Measurements from ENCODE around the gene PALLD.
"Not testable (repeated sequence)": the region's sequence is repeated elsewhere in the genome, so short reads cannot be mapped to it uniquely, and the experiment has no call there.

Gene PALLD

DNA sequence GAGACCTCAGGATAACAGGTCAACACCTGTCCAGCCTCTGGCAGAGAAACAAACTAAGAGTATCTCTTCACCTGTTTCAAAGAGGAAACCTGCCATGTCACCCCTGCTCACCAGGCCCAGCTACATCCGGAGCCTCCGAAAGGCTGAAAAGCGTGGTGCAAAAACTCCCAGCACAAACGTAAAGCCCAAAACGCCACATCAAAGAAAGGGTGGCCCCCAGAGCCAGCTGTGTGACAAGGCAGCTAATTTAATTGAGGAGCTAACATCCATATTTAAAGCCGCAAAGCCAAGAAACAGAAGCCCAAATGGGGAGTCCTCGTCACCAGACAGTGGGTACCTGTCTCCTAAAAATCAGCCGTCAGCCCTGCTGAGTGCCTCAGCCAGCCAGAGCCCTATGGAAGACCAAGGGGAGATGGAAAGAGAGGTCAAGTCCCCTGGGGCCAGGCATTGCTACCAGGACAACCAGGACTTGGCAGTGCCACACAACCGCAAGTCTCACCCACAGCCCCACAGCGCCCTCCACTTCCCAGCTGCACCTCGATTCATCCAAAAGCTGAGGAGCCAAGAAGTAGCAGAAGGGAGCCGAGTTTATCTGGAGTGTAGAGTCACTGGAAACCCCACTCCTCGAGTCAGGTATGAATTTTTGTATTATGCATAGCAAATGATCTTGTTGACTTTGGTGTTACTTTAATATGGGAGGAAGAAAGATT is 15.1 kb downstream of the PALLD start:
- TF ChIP-seq EZH2 (IDR thresholded peaks at IDR 0.05; ENCODE audit: borderline replicate concordance, low read length), result no peak
- TF ChIP-seq, protein P1, sequence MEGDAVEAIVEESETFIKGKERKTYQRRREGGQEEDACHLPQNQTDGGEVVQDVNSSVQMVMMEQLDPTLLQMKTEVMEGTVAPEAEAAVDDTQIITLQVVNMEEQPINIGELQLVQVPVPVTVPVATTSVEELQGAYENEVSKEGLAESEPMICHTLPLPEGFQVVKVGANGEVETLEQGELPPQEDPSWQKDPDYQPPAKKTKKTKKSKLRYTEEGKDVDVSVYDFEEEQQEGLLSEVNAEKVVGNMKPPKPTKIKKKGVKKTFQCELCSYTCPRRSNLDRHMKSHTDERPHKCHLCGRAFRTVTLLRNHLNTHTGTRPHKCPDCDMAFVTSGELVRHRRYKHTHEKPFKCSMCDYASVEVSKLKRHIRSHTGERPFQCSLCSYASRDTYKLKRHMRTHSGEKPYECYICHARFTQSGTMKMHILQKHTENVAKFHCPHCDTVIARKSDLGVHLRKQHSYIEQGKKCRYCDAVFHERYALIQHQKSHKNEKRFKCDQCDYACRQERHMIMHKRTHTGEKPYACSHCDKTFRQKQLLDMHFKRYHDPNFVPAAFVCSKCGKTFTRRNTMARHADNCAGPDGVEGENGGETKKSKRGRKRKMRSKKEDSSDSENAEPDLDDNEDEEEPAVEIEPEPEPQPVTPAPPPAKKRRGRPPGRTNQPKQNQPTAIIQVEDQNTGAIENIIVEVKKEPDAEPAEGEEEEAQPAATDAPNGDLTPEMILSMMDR (IDR thresholded peaks at IDR 0.05; ENCODE audit: low read length), result no peak
- H3F3A ChIP-seq (ENCODE audit: insufficient read depth, low read length), result no peaks in the 10 kb centered on the region
- no peaks in the 10 kb centered on the region for H3K27me3 ChIP-seq (ENCODE audit: insufficient read depth, low read length)
- no peak overlapping the region for H2AFZ ChIP-seq (ENCODE audit: low read length)
- no peaks in the 10 kb centered on the region for H3K9me3 ChIP-seq (ENCODE audit: low read length)
- H3K79me2 ChIP-seq (ENCODE audit: insufficient read depth, low read length), result no peaks in the 10 kb centered on the region
- no peak overlapping the region for H3K4me3 ChIP-seq (ENCODE audit: low read depth, low read length, poor library complexity, severe bottlenecking)
- H3K9me2 ChIP-seq (ENCODE audit: low read depth, low read length), result no peaks in the 10 kb centered on the region
- H4K20me1 ChIP-seq (ENCODE audit: insufficient read depth, low read length), result no peaks in the 10 kb centered on the region
- H3K36me3 ChIP-seq (ENCODE audit: insufficient read depth, low read length), result no peaks in the 10 kb centered on the region
- H3K4me1 ChIP-seq (ENCODE audit: insufficient read depth, low read length, severe bottlenecking), result no peaks in the 10 kb centered on the region
- H3K4me2 ChIP-seq (ENCODE audit: low read length), result no peak overlapping the region
- no peak overlapping the region for H3K9ac ChIP-seq (ENCODE audit: low read length)
- no peak overlapping the region for H3K27ac ChIP-seq (ENCODE audit: low read depth, low read length, poor library complexity, severe bottlenecking)

DNA sequence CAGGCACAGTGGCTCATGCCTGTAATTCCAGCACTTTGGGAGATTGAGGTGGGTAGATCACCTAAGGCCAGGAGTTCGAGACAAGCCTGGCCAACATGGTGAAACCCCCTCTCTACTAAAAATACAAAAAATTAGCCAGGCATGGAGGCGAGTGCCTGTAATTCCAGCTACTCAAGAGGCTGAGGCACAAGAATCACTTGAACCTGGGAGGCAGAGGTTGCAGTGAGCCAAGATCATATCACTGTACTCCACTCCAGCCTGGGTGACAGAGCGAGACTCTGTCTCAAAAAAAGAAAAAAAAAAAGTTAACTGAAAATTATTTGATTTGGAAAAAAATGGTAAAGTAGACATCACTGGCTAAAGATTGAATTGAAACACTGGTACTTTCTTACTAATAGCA is 17.0 kb downstream of the PALLD start:
- not testable (repeated sequence) for H3K27ac ChIP-seq (ENCODE audit: low read depth, low read length, poor library complexity, severe bottlenecking); H3K4me2 ChIP-seq (ENCODE audit: low read length); H3K4me3 ChIP-seq (ENCODE audit: low read depth, low read length, poor library complexity, severe bottlenecking); H3K4me1 ChIP-seq (ENCODE audit: insufficient read depth, low read length, severe bottlenecking); H3K79me2 ChIP-seq (ENCODE audit: insufficient read depth, low read length); H2AFZ ChIP-seq (ENCODE audit: low read length); H3K36me3 ChIP-seq (ENCODE audit: insufficient read depth, low read length); H3K27me3 ChIP-seq (ENCODE audit: insufficient read depth, low read length); H3K9ac ChIP-seq (ENCODE audit: low read length); H3K9me2 ChIP-seq (ENCODE audit: low read depth, low read length); H3K9me3 ChIP-seq (ENCODE audit: low read length); H3F3A ChIP-seq (ENCODE audit: insufficient read depth, low read length); H4K20me1 ChIP-seq (ENCODE audit: insufficient read depth, low read length)

DNA sequence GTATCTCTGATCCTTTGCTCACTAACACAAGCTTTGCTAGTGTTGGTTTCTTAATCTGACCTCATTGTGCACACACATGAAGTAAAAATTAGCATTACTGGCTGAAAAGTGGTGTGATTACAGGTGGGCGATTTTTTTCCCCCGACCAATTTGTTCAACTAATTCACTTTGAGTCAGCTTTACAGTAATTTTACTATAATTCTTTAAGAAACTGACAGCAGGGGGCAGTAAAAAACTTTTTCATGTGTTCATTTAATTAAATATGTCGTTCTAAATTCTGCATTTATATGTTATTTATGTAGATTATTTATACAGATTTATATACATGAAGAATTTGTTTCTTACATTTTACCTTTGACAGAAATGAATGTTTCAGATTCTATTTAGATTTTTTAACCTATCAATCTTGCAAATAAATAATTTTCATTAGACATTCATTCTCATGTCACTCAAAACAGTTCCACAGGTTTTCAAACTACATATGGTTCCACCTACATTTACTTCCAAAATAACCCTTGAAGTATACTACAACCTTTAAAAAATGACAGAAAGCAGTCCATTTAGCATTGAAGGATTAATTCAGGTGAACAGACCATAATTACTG is 17.5 kb downstream of the PALLD start:
- Histone ChIP-seq H3K4me2 (ENCODE audit: low read length) (no peak overlapping the region), H4K20me1 (ENCODE audit: insufficient read depth, low read length) (no peaks in the 10 kb centered on the region)

More for the DNA sequence above, 17.5 kb downstream of the PALLD start:
- TF ChIP-seq, protein P1 (IDR thresholded peaks at IDR 0.05; ENCODE audit: low read length), result peak; percentile 43
- TF ChIP-seq EZH2 (IDR thresholded peaks at IDR 0.05; ENCODE audit: borderline replicate concordance, low read length), result no peak
- Histone ChIP-seq H3K9me3 (ENCODE audit: low read length) (no peaks in the 10 kb centered on the region), H3K36me3 (ENCODE audit: insufficient read depth, low read length) (no peaks in the 10 kb centered on the region), H3K4me3 (ENCODE audit: low read depth, low read length, poor library complexity, severe bottlenecking) (no peak overlapping the region), H3K27me3 (ENCODE audit: insufficient read depth, low read length) (no peaks in the 10 kb centered on the region), H2AFZ (ENCODE audit: low read length) (no peak overlapping the region), H3F3A (ENCODE audit: insufficient read depth, low read length) (no peaks in the 10 kb centered on the region), H3K9me2 (ENCODE audit: low read depth, low read length) (no peaks in the 10 kb centered on the region), H3K4me1 (ENCODE audit: insufficient read depth, low read length, severe bottlenecking) (no peaks in the 10 kb centered on the region), H3K27ac (ENCODE audit: low read depth, low read length, poor library complexity, severe bottlenecking) (no peak overlapping the region), H3K79me2 (ENCODE audit: insufficient read depth, low read length) (no peaks in the 10 kb centered on the region), H3K9ac (ENCODE audit: low read length) (no peak overlapping the region)
